Gastrocnemius medialis (tissue), 4 donors: Measurements from ENCODE around the gene MC3R. TPM values are rescaled to one million over a fixed set of nuclear protein-coding genes. Genes with fewer than 3 reads are reported as not detected.

Experiments
- ATAC-seq, 2 donors: fragments of 150-250 bp; one replicate each; pipeline ENCODE4 v1.9.1; 2016
- DNase-seq, 2 donors: peaks; one replicate each; pipeline ENCODE4 v3.0.0-alpha.2; 2019
- H3K27ac ChIP-seq, 4 donors: fragments of 200-600 bp; sonication (generic); 1 replicate in 1 of 4; 2 replicates in 3 of 4; pipeline ENCODE4 v1.5.1; 2016 to 2018; ENCODE audit warnings: mild to moderate bottlenecking in 2 of 4, moderate library complexity in 1 of 4
- H3K27me3 ChIP-seq, 3 donors: fragments of 200-600 bp; sonication (generic) in 2 of 3; 1 replicate in 1 of 3; 2 replicates in 2 of 3; pipeline versions ENCODE4 v1.5.1 to v1.6.0; 2016 to 2019; ENCODE audit warnings: mild to moderate bottlenecking in 1 of 3, moderate library complexity in 1 of 3
- H3K36me3 ChIP-seq, 2 donors: fragments of 200-600 bp; sonication (generic) in 1 of 2; one replicate each; pipeline ENCODE4 v1.5.1; 2017 to 2018
- H3K4me1 ChIP-seq, 2 donors: fragments of 200-600 bp; sonication (generic) in 1 of 2; one replicate each; pipeline ENCODE4 v1.5.1; 2016 to 2017; ENCODE audit warnings: mild to moderate bottlenecking in 2 of 2
- H3K4me3 ChIP-seq, 4 donors: fragments of 200-600 bp; sonication (generic) in 3 of 4; 1 replicate in 1 of 4; 2 replicates in 3 of 4; pipeline ENCODE4 v1.5.1; 2016 to 2019; ENCODE audit warnings: mild to moderate bottlenecking in 2 of 4
- H3K9me3 ChIP-seq, 3 donors: fragments of 200-600 bp; sonication (generic) in 2 of 3; 1 replicate in 1 of 3; 2 replicates in 2 of 3; pipeline ENCODE4 v1.5.1; 2016 to 2019
- CTCF ChIP-seq, 5 experiments: fragments of 450-650 bp in 3 of 5; fragments of 200-600 bp in 2 of 5; sonication (generic) in 2 of 5; IDR thresholded peaks in 4 of 5; conservative IDR thresholded peaks in 1 of 5; 1 replicate in 4 of 5; 2 replicates in 1 of 5; pipeline ENCODE4 v1.5.1; 2016 to 2019; ENCODE audit warnings: antibody characterized with exemption in 5 of 5, mild to moderate bottlenecking in 3 of 5, moderate library complexity in 3 of 5
- POLR2A ChIP-seq, 2 donors: fragments of 450-650 bp; IDR thresholded peaks; one replicate each; pipeline ENCODE4 v1.6.1; 2017; ENCODE audit warnings: antibody characterized with exemption in 2 of 2, mild to moderate bottlenecking in 2 of 2, moderate library complexity in 2 of 2
- in situ Hi-C, 4 donors: fragments of 200-750 bp; cut with MboI; loops; one replicate each; pipeline versions ENCODE4 v1.15.0 to v1.8.0; 2017; ENCODE audit warnings: low sequenced_read_pairs in 4 of 4
- intact Hi-C: fragments of 100-400 bp; cut with DNase I; formaldehyde crosslinking; loops from one replicate; pipeline ENCODE4 v1.15.1; 2023; ENCODE audit warnings: low total_unique reads
- total RNA-seq, 4 donors: library from RNA; depleted of rRNA; stranded (reverse); fragments of >200 nt; gene quantifications; one replicate each; pipeline versions ENCODE4 v1.1.0 to v1.2.3, GENCODE V29; 2016

The MC3R gene
- total RNA-seq, 4 donors from 2014 or later: not detected

- Histone ChIP-seq H3K4me1 (no peaks in the 10 kb centered on the region), H3K9me3 (no peaks in the 10 kb centered on the region), H3K27me3 (no peaks in the 10 kb centered on the region), H3K4me3 (no peak overlapping the region), H3K27ac (no peak overlapping the region), H3K36me3 (no peaks in the 10 kb centered on the region)
- TF ChIP-seq CTCF (IDR thresholded peaks at IDR 0.05 in 4 of 5, conservative IDR thresholded peaks at IDR 0.05 in 1 of 5) (no peak), POLR2A (IDR thresholded peaks at IDR 0.05) (no peak)
- in situ Hi-C loops: no loop called here
- intact Hi-C loops: no loop called here
- ATAC-seq (no peak), DNase-seq (no peak)
These were observed 43.2 kb upstream of the MC3R start for GRCh38 chr20:56205346-56205745.

GRCh38 chr20:56207656-56208055, 40.9 kb upstream of the MC3R start:
- no peak overlapping the region for H3K4me3 ChIP-seq
- no peaks in the 10 kb centered on the region for H3K9me3 ChIP-seq
- no peak overlapping the region for H3K27ac ChIP-seq
- intact Hi-C loops (no loop called here), in situ Hi-C loops (no loop called here)
- H3K27me3 ChIP-seq: no peaks in the 10 kb centered on the region
- no peak for TF ChIP-seq POLR2A (IDR thresholded peaks at IDR 0.05)
- TF ChIP-seq CTCF (IDR thresholded peaks at IDR 0.05 in 4 of 5, conservative IDR thresholded peaks at IDR 0.05 in 1 of 5): no peak
- ATAC-seq: no peak
- no peaks in the 10 kb centered on the region for H3K4me1 ChIP-seq
- no peaks in the 10 kb centered on the region for H3K36me3 ChIP-seq
- no peak for DNase-seq

GRCh38 chr20:56208121-56208520, 40.4 kb upstream of the MC3R start:
- Histone ChIP-seq H3K9me3 (no peaks in the 10 kb centered on the region), H3K27ac (no peak overlapping the region), H3K27me3 (no peaks in the 10 kb centered on the region), H3K4me1 (no peaks in the 10 kb centered on the region), H3K4me3 (no peak overlapping the region), H3K36me3 (no peaks in the 10 kb centered on the region)
- no peak for ATAC-seq
- no peak for DNase-seq
- TF ChIP-seq POLR2A (IDR thresholded peaks at IDR 0.05) (no peak), CTCF (IDR thresholded peaks at IDR 0.05 in 4 of 5, conservative IDR thresholded peaks at IDR 0.05 in 1 of 5) (no peak)
- intact Hi-C loops (no loop called here), in situ Hi-C loops (no loop called here)

GRCh38 chr20:56211051-56211450, 37.5 kb upstream of the MC3R start:
- intact Hi-C loops: no loop called here
- TF ChIP-seq CTCF (IDR thresholded peaks at IDR 0.05 in 4 of 5, conservative IDR thresholded peaks at IDR 0.05 in 1 of 5) (no peak), POLR2A (IDR thresholded peaks at IDR 0.05) (no peak)
- no peak overlapping the region for H3K27ac ChIP-seq
- DNase-seq: no peak
- ATAC-seq: no peak
- no peaks in the 10 kb centered on the region for H3K9me3 ChIP-seq
- H3K4me1 ChIP-seq: no peaks in the 10 kb centered on the region
- H3K27me3 ChIP-seq: no peaks in the 10 kb centered on the region
- H3K4me3 ChIP-seq: no peak overlapping the region
- H3K36me3 ChIP-seq: no peaks in the 10 kb centered on the region
- in situ Hi-C loops: no loop called here

- in situ Hi-C loops (no loop called here), intact Hi-C loops (no loop called here)
- Histone ChIP-seq H3K27me3 (no peaks in the 10 kb centered on the region), H3K27ac (no peak overlapping the region), H3K4me1 (no peaks in the 10 kb centered on the region), H3K9me3 (no peaks in the 10 kb centered on the region), H3K4me3 (no peak overlapping the region), H3K36me3 (no peaks in the 10 kb centered on the region)
- TF ChIP-seq POLR2A (IDR thresholded peaks at IDR 0.05): no peak
- TF ChIP-seq CTCF (IDR thresholded peaks at IDR 0.05 in 4 of 5, conservative IDR thresholded peaks at IDR 0.05 in 1 of 5): no peak
- ATAC-seq (no peak), DNase-seq (no peak)
These were observed 36.4 kb upstream of the MC3R start for GRCh38 chr20:56212091-56212490.
